Activated CD8-positive, alpha-beta memory T cell treated with anti-CD3 and anti-CD28 coated beads for 36 hours (primary cell): ENCODE data around the gene GRWD1. TPM values are rescaled to one million over a fixed set of nuclear protein-coding genes. Genes with fewer than 3 reads are reported as not detected.

ENCODE experiments used
- CTCF ChIA-PET: fragments of 350-600 bp; sonication (Branson Sonifier 250); formaldehyde crosslinking; loops from one replicate; lab custom pipeline; 2021; ENCODE audit warnings: antibody characterized with exemption; lab: Charles Lee
- POLR2A ChIA-PET: fragments of 350-600 bp; sonication (Branson Sonifier 250); formaldehyde crosslinking; loops from one replicate; lab custom pipeline; 2021; ENCODE audit warnings: antibody characterized with exemption; lab: Charles Lee
- total RNA-seq, 2 experiments: library from RNA; stranded (reverse); gene quantifications; one replicate each; pipeline ENCODE4 v1.2.3, GENCODE V29; 2021

Gene GRWD1
- total RNA-seq, 2 experiments from 2014 or later, result 98.5 to 102 TPM

DNA sequence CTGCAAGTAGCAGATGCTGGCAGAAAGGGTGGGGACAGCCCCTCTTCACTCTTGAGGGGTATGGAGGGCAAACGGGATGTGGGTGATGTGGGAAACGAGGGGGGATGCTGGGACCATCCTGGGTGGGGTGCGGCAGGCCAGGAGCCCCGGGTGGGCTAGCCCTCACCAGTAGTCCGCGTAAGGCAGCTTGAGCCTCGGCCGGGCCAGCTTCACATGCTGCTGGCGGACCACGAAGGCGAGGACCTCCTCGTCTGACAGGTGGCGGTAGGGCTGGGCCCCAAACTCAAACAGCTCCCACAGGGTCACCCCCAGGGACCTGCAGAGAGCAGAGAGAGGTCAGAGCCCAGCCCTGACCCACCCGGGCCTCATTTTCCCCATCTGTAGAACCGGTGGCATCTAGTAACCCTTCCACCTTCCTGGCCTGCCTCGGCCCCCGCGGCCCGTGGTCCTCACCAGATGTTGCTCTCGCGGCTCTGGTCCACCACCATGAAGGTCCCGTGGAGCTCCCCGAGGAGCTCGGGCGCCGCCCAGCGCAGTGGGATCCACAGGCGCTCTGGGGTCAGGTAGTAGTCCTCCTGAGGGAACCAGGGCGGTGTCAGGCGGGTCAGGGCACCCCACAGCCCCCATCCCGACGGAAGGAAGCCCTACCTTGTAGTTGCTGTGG lies 55.2 kb downstream of the GRWD1 start:
- POLR2A ChIA-PET, result no interaction called here
- CTCF ChIA-PET, result interaction anchor here (1.6 to 1.7 kb wide), 2 partner anchors 11 to 89 kb away, joined by 3 to 11 read pairs; no protein-coding TSS in a partner anchor

DNA sequence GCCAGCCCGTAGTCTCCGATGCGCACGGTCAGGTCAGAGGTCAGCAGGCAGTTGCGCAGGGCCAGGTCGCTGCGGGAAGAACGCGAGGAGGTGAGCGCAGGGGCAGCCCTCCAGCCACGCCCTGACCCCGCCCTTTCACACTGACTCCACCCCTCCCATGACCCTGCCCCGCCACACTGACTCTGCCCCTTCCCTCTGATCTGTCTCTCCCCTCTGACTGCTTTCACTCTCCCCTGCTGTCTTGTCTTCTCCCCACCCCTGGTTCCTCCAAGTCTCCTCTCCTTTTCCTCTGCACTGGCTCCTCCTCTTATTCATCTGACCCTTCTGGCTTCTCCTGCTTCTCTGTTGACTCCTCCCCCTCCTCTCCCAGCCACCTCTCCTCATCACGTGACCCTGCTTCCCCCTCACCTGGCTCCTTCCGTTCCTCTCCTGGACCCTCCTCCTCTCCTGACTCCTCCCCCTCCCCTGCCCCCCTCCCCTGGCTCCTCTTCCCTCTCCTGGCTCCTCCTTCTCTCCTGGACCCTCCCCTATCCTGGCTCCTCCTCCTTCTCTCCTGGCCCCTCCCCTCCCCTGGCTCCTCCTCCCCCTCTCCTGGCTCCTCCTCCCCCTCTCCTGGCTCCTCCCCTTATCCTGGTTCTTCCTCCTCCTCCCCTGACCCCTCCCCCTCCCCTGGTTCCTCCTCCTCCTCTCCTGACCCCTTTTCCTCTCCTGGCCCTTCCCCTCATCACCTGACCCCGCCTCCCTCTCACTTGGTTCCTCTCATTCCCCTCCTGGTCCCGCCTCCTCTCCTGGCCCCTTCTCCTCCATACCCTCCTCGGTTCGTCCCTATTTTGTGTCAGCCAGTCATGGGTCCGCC lies 55.9 kb downstream of the GRWD1 start:
- CTCF ChIA-PET, result interaction anchor here (0.5 to 1.7 kb wide), 6 partner anchors 12 to 110 kb away, joined by 3 to 11 read pairs (median 4); partner anchors contain the start of gene KDELR1
- POLR2A ChIA-PET, result interaction anchor here (1.0 kb wide), 1 partner anchor 119 kb away, joined by 4 read pairs; no protein-coding TSS in a partner anchor

DNA sequence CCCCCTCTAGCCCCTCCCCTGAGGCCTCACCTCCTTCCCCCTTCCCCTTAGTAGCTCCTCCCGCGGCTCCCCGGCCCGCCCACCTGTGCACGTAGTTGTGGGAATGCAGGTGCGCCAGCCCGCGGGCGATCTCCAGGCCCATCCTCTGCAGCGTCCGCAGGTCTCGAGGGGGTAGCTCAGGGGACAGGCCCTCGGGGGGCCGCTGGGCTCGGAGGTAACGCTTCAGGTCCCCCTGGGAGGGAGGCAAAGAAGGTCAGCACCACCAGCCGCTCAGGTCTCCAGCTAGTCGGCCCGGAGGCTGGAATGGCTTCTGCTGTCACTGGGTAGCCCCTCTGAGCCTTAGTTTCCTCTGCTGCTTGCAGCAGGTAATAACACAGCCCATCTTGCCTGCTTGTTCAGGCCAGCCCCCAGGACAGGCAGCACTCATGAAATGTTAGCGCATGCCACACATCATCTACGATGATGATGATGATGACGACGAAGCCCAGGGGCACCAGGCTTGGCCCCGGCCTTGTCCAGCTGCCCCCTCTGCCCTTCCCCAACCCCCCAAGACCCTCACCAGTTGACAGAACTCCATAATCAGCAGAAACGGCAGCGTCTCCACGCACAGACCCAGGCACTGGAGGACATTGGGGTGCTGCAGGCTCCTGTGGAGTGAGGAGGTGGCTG lies 56.7 kb downstream of the GRWD1 start:
- CTCF ChIA-PET, result interaction anchor here (0.5 to 1.2 kb wide), 5 partner anchors 11 to 111 kb away, joined by 3 to 7 read pairs (median 3); partner anchors contain the start of gene KDELR1
- POLR2A ChIA-PET, result interaction anchor here (1.0 kb wide), 1 partner anchor 118 kb away, joined by 4 read pairs; no protein-coding TSS in a partner anchor

DNA sequence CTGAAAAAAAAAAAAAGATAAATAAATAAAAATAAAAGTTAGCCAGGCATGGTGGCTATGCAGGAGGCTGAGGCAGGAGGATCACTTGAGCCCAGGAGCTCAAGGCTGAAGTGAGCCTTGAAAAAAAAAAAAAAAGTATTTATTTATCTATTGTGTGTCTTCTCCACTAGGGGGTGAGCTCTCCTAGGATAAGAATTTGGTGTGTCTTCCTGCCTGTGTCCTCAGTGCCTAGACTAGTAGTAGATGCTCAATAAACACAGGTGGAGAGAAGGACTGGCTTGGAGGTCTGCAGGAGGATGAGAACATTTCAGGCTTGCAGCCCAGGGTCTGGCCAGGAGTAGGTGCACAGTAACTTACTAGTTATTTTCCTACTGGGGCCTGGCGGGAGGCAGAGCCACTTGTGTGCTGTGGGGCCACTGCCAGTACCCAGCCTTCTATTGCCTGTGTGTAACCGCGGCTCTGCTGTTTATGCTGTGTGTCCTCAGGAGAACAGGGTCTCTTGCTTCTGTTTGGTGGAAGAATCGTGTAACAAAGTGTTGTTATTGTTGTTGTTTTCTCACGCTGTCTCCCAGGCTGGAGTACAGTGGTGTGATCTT lies 60.5 kb downstream of the GRWD1 start:
- POLR2A ChIA-PET, result no interaction called here
- CTCF ChIA-PET, result interaction anchor here (0.6 to 3.7 kb wide), 19 partner anchors 12 to 337 kb away, joined by 3 to 25 read pairs (median 3); no protein-coding TSS in a partner anchor

Other genes starting within 250 kb of the GRWD1 start
- 100 to 1,000 TPM; 123 to 125 TPM for gene CARD8, start 190.1 kb upstream of the GRWD1 start, total RNA-seq
- gene ZNF114, start 175.9 kb upstream of the GRWD1 start, total RNA-seq, result under 1 TPM; 0.21 to 0.38 TPM
- gene EMP3, start 120.4 kb upstream of the GRWD1 start, total RNA-seq, result 100 to 1,000 TPM; 227 to 244 TPM
- gene TMEM143, start 82.0 kb upstream of the GRWD1 start, total RNA-seq, result 10 to 100 TPM; 12.7 to 14.1 TPM
- not detected for gene SYNGR4, start 81.6 kb upstream of the GRWD1 start, total RNA-seq
- 10 to 100 TPM; 78.5 to 80.5 TPM for gene KDELR1, start 54.4 kb upstream of the GRWD1 start, total RNA-seq
- gene GRIN2D, start 52.3 kb upstream of the GRWD1 start, total RNA-seq, result under 1 TPM; 0.15 to 0.17 TPM
- gene KCNJ14, start 9.6 kb downstream of the GRWD1 start, total RNA-seq, result 1 to 10 TPM; 1.6 TPM
- gene CYTH2, start 23.4 kb downstream of the GRWD1 start, total RNA-seq, result 10 to 100 TPM; 23.1 to 25.9 TPM
- 1 to 10 TPM; 3.0 to 3.8 TPM for gene LMTK3, start 65.9 kb downstream of the GRWD1 start, total RNA-seq
- not detected for gene SULT2B1, start 106.2 kb downstream of the GRWD1 start, total RNA-seq
- gene SPACA4, start 160.8 kb downstream of the GRWD1 start, total RNA-seq, result not detected
- gene FAM83E, start 169.1 kb downstream of the GRWD1 start, total RNA-seq, result 1 to 10 TPM; 4.6 to 5.7 TPM
- 1,000 to 10,000 TPM; 1,763 to 1,800 TPM for gene RPL18, start 173.2 kb downstream of the GRWD1 start, total RNA-seq
- gene SPHK2, start 173.5 kb downstream of the GRWD1 start, total RNA-seq, result 10 to 100 TPM; 35.4 to 35.7 TPM
- gene DBP, start 191.4 kb downstream of the GRWD1 start, total RNA-seq, result 1 to 10 TPM; 9.0 to 9.9 TPM
- 10 to 100 TPM; 11.2 to 11.3 TPM for gene CA11, start 200.2 kb downstream of the GRWD1 start, total RNA-seq
- under 1 TPM; 0.06 to 0.19 TPM for gene NTN5, start 227.0 kb downstream of the GRWD1 start, total RNA-seq
- gene FUT2, start 250.0 kb downstream of the GRWD1 start, total RNA-seq, result not detected